ENCODE data around the gene COG7. TPM values are rescaled to one million over a fixed set of nuclear protein-coding genes. Genes with fewer than 3 reads are reported as not detected.

The COG7 gene
- total RNA-seq, 1 experiment from 2014 or later = 22.6 TPM

GRCh38 chr16:23342083-23342640 is 110.8 kb downstream of the COG7 start:
- ATAC-seq = no peak
- ChIA-PET POLR2A (interaction anchor here (0.5 kb wide), 1 partner anchor 70 kb away, joined by 8 read pairs; no protein-coding TSS in a partner anchor), CTCF (interaction anchor here (0.6 kb wide), 1 partner anchor 36 kb away, joined by 3 read pairs; no protein-coding TSS in a partner anchor)
- peaks cover 22% of the 10 kb centered on the region for H3K4me1 Mint-ChIP-seq
- no peaks in the 10 kb centered on the region; the same call in 1 of the 2 replicates for H3K27me3 Mint-ChIP-seq (ENCODE audit: low read depth)
- TF ChIP-seq OVOL2 (CRISPR knock-in tag; IDR thresholded peaks at IDR 0.05; ENCODE audit: borderline replicate concordance) (no peak), ZSCAN18 (CRISPR knock-in tag; IDR thresholded peaks at IDR 0.05) (no peak), NR3C1 (CRISPR knock-in tag; conservative IDR thresholded peaks at IDR 0.05; ENCODE audit: low read depth) (no peak), USF1 (CRISPR knock-in tag; IDR thresholded peaks at IDR 0.05) (no peak)
- no peak overlapping the region for H3K27ac Mint-ChIP-seq
- H3K4me3 Mint-ChIP-seq = no peak overlapping the region
- peaks cover 3% of the 10 kb centered on the region; the same call in 1 of the 2 replicates for H3K9me3 Mint-ChIP-seq
- DNase-seq (ENCODE audit: low spot score) = no peak
- no peaks in the 10 kb centered on the region for H3K36me3 Mint-ChIP-seq

DNA sequence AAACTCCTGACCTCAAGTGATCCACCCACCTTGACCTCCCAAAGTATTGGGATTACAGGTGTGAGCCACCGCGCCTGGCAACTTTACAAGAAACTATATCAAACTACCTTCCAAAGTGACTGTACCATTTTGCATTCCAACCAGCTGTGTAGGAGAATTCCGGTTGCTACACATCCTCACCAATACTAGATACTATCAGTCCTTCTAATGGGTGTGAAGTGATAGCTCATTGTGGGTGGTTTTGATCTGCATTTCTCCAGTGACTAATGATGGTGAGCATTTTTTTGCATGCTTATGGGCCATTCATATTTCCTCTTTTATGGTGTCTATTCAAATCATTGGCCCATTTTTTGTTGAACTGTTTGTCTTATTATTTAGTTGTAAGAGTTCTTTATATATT is 113.2 kb downstream of the COG7 start:
- no peak for ATAC-seq
- no peak overlapping the region for H3K4me3 Mint-ChIP-seq
- no peaks in the 10 kb centered on the region for H3K36me3 Mint-ChIP-seq
- H3K27me3 Mint-ChIP-seq (ENCODE audit: low read depth) = no peaks in the 10 kb centered on the region
- H3K27ac Mint-ChIP-seq = no peak overlapping the region
- CTCF ChIA-PET = interaction anchor here (0.6 to 1.3 kb wide), 2 partner anchors 9 to 47 kb away, joined by 3 to 4 read pairs; no protein-coding TSS in a partner anchor
- DNase-seq (ENCODE audit: low spot score) = no peak
- POLR2A ChIA-PET = no interaction called here
- TF ChIP-seq NR3C1 (CRISPR knock-in tag; conservative IDR thresholded peaks at IDR 0.05; ENCODE audit: low read depth) (no peak), TEAD1 (CRISPR knock-in tag; IDR thresholded peaks at IDR 0.05) (no peak), ZNF219 (CRISPR knock-in tag; IDR thresholded peaks at IDR 0.05; ENCODE audit: borderline replicate concordance) (no peak), MLX (CRISPR knock-in tag; IDR thresholded peaks at IDR 0.05) (no peak)
- TF ChIP-seq, protein P1, sequence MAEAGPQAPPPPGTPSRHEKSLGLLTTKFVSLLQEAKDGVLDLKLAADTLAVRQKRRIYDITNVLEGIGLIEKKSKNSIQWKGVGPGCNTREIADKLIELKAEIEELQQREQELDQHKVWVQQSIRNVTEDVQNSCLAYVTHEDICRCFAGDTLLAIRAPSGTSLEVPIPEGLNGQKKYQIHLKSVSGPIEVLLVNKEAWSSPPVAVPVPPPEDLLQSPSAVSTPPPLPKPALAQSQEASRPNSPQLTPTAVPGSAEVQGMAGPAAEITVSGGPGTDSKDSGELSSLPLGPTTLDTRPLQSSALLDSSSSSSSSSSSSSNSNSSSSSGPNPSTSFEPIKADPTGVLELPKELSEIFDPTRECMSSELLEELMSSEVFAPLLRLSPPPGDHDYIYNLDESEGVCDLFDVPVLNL (CRISPR knock-in tag; IDR thresholded peaks at IDR 0.05; ENCODE audit: borderline replicate concordance, low read depth) = no peak
- H3K4me1 Mint-ChIP-seq = peaks cover 21% of the 10 kb centered on the region
- peaks cover 3% of the 10 kb centered on the region; the same call in 1 of the 2 replicates for H3K9me3 Mint-ChIP-seq

Other genes with a start within 250 kb of the COG7 start
- 3.4 to 4.8 TPM (median 3.6 TPM) in 3 replicates for gene SCNN1B, start 150.9 kb downstream of the COG7 start, total RNA-seq (2021)
- gene GGA2, start 57.3 kb upstream of the COG7 start, total RNA-seq (2021) = 107 to 122 TPM (median 122 TPM) in 3 replicates
- gene EARS2, start 104.2 kb upstream of the COG7 start, total RNA-seq (2021) = 47.9 to 55.9 TPM (median 53.5 TPM) in 3 replicates
- 109 to 128 TPM (median 115 TPM) in 3 replicates for gene UBFD1, start 104.5 kb upstream of the COG7 start, total RNA-seq (2021)
- 146 to 189 TPM (median 156 TPM) in 3 replicates for gene NDUFAB1, start 143.1 kb upstream of the COG7 start, total RNA-seq (2021)
- 23.8 to 32.1 TPM (median 25.1 TPM) in 3 replicates for gene PALB2, start 188.1 kb upstream of the COG7 start, total RNA-seq (2021)
- 54.0 to 65.8 TPM (median 60.0 TPM) in 3 replicates for gene DCTN5, start 188.3 kb upstream of the COG7 start, total RNA-seq (2021)
- 145 to 167 TPM (median 147 TPM) in 3 replicates for gene PLK1, start 225.7 kb upstream of the COG7 start, total RNA-seq (2021)